ENCODE results near the gene NDUFV1. TPM values are rescaled to one million over a fixed set of nuclear protein-coding genes. Genes with fewer than 3 reads are reported as not detected.
"Not testable (repeated sequence)": the region's sequence is repeated elsewhere in the genome, so short reads cannot be mapped to it uniquely, and the experiment has no call there.

Gene NDUFV1
- polyA plus RNA-seq, 1 donor = 209 TPM

GRCh38 chr11:67626131-67626833 is 19.5 kb downstream of the NDUFV1 start:
- DNase-seq = not testable (repeated sequence)

GRCh38 chr11:67626970-67627369 is 20.2 kb downstream of the NDUFV1 start:
- no peak for DNase-seq

- no peak for DNase-seq
These were observed 20.7 kb downstream of the NDUFV1 start for GRCh38 chr11:67627441-67627811.

GRCh38 chr11:67627812-67628624 is 21.3 kb downstream of the NDUFV1 start:
- no peak for DNase-seq

- DNase-seq = no peak
These were observed 22.1 kb downstream of the NDUFV1 start for GRCh38 chr11:67628710-67629385.

- peak; percentile 64 for DNase-seq
These were observed 22.9 kb downstream of the NDUFV1 start, which contains the start of gene NUDT8 for GRCh38 chr11:67629386-67630227. Gene NUDT8, minus strand, starts transcription at chr11:67629937. Its CDS starts 26 bp downstream, at chr11:67629911.

GRCh38 chr11:67630228-67630942 is 23.6 kb downstream of the NDUFV1 start:
- DNase-seq = peak; percentile 96

- no peak for DNase-seq
These were observed 24.2 kb downstream of the NDUFV1 start for GRCh38 chr11:67630943-67631331.

- DNase-seq = no peak
These were observed 24.7 kb downstream of the NDUFV1 start for GRCh38 chr11:67631411-67631810.

GRCh38 chr11:67631853-67632174 is 25.1 kb downstream of the NDUFV1 start:
- DNase-seq = no peak

- no peak for DNase-seq
These were observed 25.6 kb downstream of the NDUFV1 start for GRCh38 chr11:67632175-67632981.

GRCh38 chr11:67632982-67633755 is 26.4 kb downstream of the NDUFV1 start:
- DNase-seq = no peak

- no peak for DNase-seq
These were observed 27.1 kb downstream of the NDUFV1 start for GRCh38 chr11:67633758-67634365.

- DNase-seq = no peak
These were observed 27.9 kb downstream of the NDUFV1 start for GRCh38 chr11:67634366-67635230.

- no peak for DNase-seq
These were observed 28.4 kb downstream of the NDUFV1 start for GRCh38 chr11:67635231-67635521.

- no peak for DNase-seq
These were observed 30.2 kb downstream of the NDUFV1 start for GRCh38 chr11:67636962-67637361.

- DNase-seq = not testable (repeated sequence)
These were observed 30.7 kb downstream of the NDUFV1 start for GRCh38 chr11:67637441-67637840.

All from left kidney (tissue), 2 donors.